GM23248 (cell line): ENCODE data around the gene FLT4.

Source experiments
- EZH2 ChIP-seq: fragments of 200-600 bp; sonication (generic); IDR thresholded peaks from 2 replicates; pipeline ENCODE4 v1.6.1; 2018; ENCODE audit warnings: antibody characterized with exemption, mild to moderate bottlenecking; ENCODE audit not compliant: insufficient read depth, poor library complexity, severe bottlenecking
- EZH2phosphoT487 ChIP-seq: fragments of 200-600 bp; sonication (generic); IDR thresholded peaks from 2 replicates; pipeline ENCODE4 v1.6.1; 2018; ENCODE audit warnings: antibody characterized with exemption, moderate library complexity, mild to moderate bottlenecking, low read depth; ENCODE audit not compliant: insufficient read depth

- no peak for TF ChIP-seq EZH2
- TF ChIP-seq EZH2phosphoT487 = no peak
Observed at GRCh38 chr5:180593446-180594206, 55.8 kb downstream of the FLT4 start.
